ENCODE results near the gene CEMIP.

DNA sequence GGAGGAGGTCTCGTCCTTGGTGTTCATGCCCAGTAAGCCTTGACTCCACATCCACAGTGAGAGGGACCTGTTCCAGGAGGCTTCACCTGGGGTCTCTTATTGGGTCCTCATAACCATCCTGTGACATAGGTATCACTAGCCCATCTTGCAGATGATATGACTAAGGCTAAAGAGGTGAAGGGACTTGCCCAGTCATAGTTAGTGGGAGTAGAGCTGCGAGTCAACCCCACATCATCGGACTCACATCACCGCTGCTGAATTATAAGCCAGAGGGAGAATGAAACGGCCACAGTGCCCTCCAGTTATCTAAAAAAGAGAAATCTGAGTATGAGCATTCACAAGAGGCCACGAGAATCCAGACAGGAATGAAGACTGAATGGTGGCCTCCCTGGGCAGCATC, 144.5 kb downstream of the CEMIP start:
- TF ChIP-seq, protein P1, sequence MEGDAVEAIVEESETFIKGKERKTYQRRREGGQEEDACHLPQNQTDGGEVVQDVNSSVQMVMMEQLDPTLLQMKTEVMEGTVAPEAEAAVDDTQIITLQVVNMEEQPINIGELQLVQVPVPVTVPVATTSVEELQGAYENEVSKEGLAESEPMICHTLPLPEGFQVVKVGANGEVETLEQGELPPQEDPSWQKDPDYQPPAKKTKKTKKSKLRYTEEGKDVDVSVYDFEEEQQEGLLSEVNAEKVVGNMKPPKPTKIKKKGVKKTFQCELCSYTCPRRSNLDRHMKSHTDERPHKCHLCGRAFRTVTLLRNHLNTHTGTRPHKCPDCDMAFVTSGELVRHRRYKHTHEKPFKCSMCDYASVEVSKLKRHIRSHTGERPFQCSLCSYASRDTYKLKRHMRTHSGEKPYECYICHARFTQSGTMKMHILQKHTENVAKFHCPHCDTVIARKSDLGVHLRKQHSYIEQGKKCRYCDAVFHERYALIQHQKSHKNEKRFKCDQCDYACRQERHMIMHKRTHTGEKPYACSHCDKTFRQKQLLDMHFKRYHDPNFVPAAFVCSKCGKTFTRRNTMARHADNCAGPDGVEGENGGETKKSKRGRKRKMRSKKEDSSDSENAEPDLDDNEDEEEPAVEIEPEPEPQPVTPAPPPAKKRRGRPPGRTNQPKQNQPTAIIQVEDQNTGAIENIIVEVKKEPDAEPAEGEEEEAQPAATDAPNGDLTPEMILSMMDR (conservative IDR thresholded peaks at IDR 0.05; ENCODE audit: low read length), result no peak
- no peak for TF ChIP-seq EZH2phosphoT487 (IDR thresholded peaks at IDR 0.05; ENCODE audit: borderline replicate concordance)

Data from Loucy (cell line).